ENCODE data around the gene COX4I2.

- TF ChIP-seq EZH2 (IDR thresholded peaks at IDR 0.05; ENCODE audit: insufficient read depth, poor library complexity, severe bottlenecking) (no peak), EZH2phosphoT487 (IDR thresholded peaks at IDR 0.05; ENCODE audit: insufficient read depth, low read depth) (no peak)
Observed at GRCh38 chr20:31690124-31690666, 52.5 kb downstream of the COX4I2 start.

All from GM23248 (cell line).